NOMO-1 (cell line): ENCODE measurements around the gene COPS9.

Experiments
- DNase-seq, 2 experiments: peaks; one replicate each; lab custom pipeline; 2025; ENCODE audit not compliant: unreplicated experiment in 2 of 2; lab: John Stamatoyannopoulos, UW

The COPS9 gene

DNA sequence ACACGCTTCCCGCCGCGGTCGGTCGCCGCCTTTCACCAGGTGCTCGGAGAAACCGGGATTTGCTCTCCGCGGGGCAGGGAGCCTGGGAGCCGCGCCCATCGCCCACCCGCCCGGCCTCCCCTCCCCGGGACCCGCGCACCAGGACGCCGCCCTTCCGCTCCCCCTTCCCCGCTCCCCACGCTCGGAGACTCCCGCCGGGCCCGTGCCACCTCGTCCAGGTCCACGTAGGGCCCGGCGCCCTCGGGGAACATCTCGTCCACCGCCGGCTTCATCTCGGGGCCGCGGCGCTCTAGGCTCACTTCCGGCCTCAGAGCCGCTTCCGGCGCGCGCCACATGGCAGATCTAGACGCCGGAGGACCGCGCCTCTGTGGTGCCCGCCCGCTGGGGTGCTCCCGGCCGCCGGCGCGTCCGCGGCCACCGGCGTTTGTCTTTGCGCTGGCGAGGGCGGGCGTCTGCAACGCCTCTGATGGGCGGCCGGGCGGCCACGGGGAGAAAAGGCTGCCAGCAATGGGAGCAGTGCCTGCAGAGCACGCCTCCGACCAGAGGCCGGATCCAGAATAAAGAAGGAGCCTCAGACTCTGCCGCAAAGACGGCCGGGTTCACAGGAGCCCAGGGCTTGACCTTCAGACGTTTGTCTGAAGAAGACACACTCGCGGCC lies at the start of gene COPS9:
Gene COPS9 (minus strand): TSS at position 293 of the 658 bp plus-strand sequence. CDS start 21 bp downstream, at position 272.
- peak; percentile 73 to 90 for DNase-seq

DNA sequence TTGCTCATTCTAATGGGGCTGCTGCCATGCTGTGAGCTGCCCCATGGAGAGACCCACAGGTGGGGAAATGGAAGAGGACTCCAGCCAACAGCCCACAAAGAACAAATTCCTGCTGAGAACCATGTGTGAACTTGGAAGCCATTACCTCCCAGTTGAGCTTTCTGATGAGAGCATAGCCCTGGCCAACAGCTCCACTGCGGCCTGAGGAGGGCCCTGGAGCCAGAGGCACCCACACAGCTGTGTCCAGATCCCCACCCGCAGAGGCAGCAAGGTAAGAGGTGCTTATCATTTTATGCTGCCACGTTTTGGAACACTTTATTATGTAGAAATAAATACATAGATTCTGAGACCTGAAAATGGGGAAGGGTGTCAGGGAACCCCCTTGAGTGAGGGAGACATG lies 48.6 kb upstream of the COPS9 start:
- no peak for DNase-seq

DNA sequence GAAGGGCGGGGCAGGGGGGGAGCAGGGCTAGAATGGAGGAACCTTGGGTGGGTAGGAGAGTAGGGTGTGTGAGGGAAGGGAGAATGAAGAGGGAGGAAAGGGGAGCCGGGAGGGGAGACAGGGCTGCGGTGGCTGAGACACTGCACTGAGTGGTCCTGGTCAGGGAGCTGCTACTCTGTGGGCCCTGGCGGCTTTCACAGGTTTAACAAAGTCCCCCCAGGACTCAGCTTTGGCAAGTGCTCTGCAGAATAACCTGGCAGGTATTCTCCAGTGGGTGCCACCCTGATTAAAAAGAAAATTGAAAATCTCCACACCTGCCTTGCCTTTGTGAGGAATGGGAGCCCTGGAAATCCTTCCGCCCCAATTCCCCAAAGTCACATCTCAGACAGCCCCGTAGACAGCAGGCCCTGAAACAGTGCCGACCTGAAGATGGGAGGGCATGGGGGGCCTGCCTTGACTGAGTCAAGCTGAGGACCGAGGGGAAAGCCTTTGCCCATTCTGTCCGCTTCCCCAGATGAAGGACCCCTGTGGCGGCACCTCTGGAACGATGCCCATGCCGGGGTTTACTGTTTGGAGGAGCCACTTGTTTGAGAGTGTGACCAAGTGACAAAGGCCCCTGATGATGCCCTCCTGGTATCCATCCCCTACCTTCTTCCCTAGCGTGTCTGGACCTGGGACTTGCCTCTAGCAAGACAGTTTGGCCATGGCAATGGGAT lies 47.9 kb upstream of the COPS9 start:
- no peak for DNase-seq

DNA sequence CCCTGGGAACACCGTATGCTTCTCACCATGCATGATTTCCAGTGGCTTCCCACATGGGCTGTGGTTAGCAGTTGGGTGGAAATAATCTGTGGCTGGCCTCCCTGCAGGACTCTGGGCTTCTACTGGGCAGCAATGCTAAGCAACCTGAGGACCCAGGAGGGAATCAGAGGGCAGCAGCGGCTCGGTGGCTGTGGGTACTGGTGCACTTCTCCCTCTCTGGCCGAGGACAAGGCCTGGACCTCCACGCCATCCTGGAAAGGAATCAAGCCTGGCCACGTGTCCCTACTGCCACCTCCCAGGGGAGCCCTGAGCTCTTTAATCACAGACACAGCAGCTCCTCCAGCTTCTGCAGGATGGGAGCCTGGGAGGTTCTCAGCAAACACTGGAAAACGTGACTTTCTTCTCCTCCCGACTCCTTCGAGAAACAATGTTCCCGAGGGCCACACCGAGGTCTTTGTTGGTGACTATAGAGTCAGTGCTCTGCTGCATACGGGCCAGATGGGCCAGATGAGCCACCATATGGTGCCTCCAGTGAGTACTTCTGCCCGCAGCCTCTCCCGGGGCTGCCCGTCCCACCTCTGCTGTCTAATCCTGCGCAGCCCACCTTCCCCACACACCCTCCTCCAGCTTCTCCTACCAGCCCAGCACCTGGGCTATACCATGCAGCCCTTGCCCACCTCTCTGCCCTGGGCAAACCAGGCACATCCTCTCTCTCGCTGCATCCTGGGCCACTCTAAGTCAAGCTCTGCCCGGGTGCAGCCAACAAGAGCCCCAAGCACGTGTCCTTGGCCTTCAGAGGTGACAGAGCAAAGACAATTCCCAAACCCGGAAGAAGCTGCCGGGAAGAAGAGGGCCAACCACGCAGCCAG lies 47.1 kb upstream of the COPS9 start:
- DNase-seq = no peak

DNA sequence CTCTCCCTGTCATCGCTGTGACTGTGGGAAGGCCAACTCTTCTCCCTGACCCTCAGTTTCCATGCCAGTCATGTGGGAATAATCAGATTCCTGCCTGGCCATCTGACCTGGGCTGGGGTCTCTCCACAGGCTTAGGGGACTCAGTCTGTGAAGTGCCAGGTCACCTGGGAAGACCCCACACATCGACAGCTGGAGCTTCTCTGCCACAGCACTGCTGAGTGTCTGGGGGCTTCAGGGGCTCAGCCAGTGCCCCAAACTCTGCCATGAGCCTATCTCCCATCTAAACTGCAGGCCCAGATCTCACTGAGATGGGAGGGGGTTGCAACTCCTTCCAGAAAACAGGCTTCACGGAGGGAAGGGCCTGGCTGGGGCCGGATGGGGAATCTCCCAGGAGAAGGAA lies 46.4 kb upstream of the COPS9 start:
- no peak for DNase-seq

DNA sequence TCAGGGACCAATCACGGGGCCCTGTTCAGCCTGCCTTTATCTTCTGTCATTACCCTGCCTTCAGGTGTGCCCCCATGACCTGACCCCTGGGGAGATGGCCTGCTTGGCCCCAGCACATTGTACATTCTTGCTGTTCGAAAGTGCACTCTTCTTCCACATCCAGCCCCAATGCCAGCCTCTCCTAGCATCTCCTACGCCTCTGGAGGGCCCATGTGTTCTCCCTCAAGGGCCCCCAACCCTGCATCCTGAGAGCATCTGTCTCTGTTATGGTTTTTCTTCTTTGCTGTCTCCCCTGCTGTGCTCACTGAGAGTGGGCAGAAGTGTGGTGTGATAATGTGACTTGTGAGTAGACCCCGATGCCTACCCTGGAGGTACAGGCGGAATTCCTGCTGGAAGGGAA lies 45.9 kb upstream of the COPS9 start:
- DNase-seq = no peak

DNA sequence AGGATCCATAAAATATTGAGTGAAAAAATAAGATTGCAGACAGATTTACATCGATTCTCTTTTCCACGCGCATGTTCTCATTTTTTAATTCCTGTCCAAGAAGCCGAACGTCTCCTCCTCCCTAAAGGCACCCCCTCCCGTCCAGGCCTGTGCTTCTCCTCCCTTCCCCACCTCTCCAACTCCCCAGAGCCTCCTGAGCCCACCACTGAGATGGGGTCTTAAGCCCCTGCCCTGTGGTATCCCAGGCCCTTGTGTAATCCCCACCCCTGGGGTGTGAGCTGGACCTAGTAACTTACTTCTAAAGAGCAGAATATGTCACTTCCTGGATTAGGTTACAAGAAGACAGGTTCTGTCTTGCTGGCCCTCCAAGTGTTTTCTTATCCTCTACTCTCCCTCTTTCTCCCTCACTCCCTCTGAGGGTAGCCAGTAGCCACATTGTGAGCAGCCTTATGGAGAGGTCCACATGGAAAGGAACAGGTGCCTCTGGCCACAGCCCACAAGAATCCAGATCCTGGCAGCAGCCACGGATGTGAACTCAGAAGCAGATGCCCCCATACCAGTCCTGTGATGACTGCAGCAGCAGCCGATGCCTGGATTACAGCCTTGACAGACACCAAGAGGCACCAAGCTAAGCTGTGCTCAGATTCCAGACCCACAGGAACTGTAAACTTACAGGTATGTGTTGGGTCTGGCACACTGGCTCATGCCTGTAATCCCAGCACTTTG lies 44.0 kb upstream of the COPS9 start:
- no peak for DNase-seq

DNA sequence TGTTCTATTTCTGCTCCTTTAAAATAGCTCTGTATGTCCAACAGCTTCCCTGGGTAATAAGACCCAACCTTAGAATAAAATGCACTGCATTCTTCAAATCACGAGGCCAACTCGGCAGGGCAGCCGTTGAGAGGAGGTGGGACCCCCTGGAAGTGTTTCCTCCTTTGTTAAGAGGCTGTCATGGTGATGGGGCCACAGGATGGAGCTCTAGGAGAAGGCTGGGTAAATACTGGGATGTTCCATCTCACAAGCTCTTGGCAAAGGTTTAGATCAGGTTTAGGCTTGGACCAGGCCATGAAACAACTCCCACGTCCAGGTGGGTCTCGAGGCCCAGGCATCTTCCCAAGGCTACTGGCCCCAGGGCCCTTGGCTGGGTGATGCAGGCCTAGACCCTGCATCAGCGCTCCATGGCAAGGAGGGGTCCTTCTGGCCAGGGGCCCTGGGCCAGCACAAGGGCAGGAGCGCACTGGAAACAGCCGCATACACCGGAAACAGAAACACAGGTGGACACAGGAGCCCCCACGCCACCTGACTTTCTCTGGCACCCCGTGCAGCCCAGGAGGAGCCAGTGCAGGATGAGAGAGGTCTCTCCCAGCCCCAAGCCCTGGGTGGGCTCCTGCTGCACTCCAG lies 43.2 kb upstream of the COPS9 start:
- DNase-seq = no peak

DNA sequence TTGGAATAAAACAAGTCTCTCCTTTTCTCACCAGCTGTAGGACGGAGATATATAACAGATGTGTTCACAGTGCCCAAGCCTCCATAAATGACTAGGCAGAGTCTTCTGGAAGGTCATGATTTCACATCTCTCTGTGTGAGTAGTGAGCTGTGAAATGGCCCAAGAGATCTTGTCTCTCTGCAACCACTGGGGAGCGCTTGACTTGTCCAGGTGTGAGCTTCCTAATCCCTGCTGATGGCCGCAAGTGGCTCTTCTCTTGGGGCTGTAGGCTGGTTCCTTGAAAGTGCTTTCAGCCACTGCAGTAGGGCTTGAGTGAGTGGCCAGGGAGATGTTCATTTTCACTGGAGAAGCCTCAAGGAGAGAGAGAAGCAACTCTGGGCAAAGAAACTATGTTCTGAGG lies 42.5 kb upstream of the COPS9 start:
- no peak for DNase-seq

DNA sequence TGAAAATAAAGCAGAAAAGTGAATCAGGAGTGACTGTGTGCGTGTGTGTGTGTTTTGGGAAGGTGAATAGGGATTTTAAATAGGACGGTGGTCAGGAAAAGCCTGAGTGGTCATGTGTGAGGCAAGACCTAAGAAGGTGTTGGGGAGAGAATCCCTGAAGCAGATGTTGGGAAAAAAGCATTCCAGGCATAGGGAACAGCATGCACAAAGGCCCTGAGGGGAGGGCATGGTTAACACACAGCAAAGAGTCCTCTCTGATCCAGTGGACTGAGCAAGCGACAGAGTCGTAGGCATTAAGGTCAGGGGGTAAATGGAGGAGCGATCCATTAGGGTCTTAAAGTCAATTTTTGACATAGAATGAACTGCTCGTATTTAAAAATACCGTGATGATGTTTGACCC lies 38.4 kb upstream of the COPS9 start:
- DNase-seq = no peak

DNA sequence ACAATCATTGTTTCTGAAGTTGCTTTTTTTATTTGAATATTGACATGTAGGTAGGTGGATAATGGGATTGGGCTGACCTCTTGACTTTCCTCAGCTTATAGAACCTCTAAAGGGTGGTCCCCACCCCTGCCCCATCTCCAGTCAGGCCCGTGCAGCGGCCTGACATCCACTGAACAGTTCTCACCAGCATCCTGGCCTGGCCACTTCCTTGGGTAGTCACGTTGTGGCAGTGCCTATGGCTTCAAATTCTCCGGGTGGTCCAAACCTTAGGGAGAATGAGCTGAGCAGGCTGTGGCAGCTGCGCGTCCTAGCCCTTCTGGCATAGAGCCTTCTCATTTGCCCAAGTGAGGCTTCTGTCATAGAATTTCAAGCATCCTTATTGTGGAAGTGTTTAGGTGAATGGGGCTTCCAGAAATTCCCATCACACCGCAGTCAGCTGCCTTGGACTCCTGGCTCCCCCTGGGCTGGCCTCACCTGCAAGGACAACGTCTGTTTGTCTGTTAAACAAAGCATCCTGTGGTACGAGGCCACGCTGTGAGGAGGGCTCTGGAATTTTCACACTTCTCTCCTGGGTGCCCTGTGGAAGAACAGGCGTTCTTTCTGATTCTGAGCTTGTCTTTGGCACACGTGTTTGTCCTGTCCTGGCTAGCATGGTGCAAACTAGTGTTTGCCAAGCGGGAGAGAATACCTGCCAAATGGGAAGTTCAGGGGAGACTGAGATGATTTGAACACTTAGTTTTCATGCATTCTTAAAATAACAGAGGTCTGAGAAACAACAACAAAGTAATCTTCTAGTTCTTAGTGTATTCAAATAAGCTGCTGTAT lies 36.2 kb upstream of the COPS9 start:
- no peak for DNase-seq

DNA sequence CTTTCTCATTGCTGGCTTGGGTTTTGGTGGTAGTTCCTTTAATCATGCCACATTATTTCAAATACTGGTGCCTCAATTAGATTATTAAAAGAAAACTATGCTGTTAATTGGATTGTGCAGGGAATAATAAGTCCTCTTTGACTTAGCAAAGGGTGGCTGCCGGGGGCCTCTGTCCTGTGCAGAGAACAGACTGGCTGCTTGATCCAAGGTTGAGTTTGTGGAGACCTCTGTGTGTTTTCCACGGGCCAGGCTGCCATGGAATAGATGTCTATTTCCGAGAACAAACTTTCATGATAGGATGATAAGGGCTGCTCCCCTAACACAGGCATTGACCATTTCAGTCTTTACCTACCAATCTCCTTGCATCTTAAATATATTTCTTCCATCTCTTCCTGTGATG lies 34.8 kb upstream of the COPS9 start:
- DNase-seq = no peak

DNA sequence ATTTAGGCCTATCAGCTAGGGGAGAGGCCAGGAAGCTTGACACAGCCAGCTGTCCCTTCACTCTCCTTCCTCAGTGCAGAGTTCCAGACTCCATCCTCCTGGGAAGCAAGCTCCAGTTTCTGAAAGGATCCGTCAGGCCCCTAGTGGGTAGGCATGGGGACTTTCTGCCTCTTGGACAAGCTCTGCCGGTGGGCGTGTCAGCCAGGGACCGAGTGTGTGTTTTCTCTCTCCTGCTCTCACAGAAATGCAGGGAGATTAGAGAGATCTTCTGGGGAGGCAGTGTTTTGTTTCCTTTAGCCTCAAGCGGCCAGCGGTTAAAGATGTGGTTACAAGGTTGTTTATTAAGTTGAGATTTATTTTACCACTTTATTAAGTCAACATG lies 34.2 kb upstream of the COPS9 start:
- DNase-seq = no peak

DNA sequence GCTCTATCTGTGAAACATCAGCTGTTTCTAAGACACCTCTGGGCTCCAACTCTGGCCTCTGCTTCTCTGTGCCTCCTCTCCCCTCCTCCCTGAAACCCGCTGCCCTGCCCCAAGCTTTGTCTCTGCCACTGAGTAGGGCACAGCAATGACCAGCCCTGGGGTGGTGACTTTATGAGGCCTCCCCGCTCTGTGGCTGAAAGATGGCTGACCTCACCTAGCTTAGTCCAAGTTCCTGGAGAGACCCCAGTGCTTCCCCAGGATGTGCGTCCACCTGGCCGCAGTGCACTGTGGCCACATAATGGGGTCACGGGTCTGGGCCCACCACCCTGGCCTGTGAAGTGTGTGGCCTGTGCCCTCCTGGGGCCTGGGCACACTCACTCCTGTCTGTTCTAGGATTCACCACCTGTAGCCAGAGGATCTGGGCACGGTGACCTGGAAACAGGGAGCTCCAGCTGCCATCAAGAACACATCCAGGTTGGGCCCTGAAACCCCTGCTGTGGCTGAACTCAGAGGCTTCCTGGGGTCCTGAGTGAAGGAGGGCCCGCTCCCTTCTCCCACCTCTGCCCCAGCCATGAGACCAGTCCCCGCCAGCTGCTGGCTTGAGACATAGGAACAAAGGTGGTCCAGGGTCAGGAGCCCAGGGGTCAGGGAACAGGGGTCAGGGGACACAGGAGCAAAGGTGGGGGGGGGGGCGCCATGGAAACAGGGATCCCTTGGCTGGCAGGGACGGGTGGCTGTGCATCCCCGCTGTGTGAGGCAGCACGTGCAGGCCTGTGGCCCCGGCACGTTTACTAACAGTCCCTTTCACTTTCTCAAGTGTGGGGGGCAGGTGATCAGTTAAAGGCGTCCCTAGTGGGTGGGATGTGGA lies 33.6 kb upstream of the COPS9 start:
- no peak for DNase-seq

DNA sequence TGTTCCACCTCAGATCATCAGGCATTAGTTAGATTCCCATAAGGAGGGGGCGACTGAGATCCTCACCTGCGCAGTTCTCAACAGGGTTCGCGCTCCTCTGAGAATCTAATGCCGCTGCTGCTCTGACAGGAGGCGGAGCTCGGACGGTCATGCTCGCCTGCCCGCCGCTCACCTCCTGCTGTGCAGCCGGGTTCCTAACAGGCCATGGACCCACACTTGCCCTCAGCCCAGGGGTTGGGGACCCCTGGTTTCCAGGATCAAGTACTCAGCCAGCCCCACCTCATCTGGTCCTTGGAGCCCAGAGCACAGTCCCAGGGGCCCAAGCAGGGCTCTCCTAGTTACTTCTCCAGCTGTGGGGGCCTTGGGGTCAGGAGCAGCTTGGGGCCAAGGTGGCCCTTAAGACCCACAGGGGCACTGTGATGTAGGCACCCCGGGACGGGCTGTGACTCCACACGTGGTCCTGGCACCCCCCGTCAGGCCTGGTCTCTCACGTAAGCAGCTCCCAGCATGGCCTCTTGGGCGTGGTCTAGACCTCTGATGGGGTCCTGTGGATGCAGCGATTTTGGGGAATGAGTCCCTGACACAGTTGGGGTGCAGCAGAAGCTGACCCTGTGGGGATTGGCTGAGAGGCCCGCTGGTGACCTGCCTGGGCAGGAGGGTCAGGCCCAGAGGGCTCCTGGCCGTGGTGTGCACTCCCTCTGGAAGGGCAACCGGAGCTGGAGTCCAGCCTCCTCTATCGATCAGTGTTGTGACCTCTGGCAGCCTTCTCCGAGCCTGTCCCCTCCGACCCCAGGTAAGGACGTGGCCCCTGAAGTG lies 32.6 kb upstream of the COPS9 start:
- DNase-seq = no peak

DNA sequence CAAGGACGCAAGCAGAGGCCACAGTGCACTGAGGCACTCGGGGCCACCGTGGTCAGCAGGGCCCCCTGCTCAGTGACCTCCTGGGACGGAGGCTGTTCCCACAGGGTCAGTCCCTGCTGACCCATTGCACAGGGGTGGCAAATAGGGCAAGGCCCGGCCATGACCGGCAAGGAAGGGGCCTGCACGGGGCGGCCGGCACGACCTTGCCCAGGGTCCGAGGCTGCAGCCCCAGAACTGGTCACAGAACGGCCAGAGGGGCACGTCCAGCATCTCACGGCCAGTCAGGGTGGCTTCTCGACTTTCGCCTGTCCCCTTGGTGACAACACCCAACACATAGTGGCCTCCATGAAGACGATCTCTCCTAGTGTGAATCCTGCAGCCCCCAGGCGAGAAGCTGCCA lies 31.9 kb upstream of the COPS9 start:
- DNase-seq = no peak

DNA sequence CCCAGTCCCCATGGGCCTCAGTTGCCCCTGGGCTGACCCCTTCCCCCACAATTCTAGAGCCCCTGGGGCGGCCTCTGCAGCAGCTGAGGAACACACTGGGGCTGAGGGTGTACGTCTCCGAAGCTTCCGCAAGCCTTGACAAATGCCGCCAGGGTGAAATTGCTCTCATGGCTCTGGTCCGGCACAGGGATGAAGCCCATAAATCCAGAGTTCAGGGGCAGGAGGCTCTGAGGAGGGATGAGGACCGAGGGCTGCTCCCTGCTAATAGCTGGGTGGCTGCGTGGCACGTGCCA lies 31.4 kb upstream of the COPS9 start:
- no peak for DNase-seq
